Endothelial cell of umbilical vein (primary cell): ENCODE measurements around the gene CHD9. TPM values are rescaled to one million over a fixed set of nuclear protein-coding genes. Genes with fewer than 3 reads are reported as not detected.

Experiments used
- BruUV-seq: library from RNA; stranded (reverse); fragments of 400-500 nt; replicated peaks from 2 replicates; lab custom pipeline; 2021; lab: Mats Ljungman, UMichigan
- CTCF ChIA-PET: fragments of 300-600, 350-600 bp; sonication (Branson Sonifier 250); formaldehyde crosslinking; loops from one replicate; lab custom pipeline; 2021; ENCODE audit warnings: antibody characterized with exemption, inconsistent platforms; lab: Charles Lee
- POLR2A ChIA-PET: fragments of 300-600, 350-600 bp; sonication (Branson Sonifier 250); formaldehyde crosslinking; loops from one replicate; lab custom pipeline; 2021; ENCODE audit warnings: antibody characterized with exemption, inconsistent platforms; lab: Charles Lee
- DNase-seq: peaks from one replicate; pipeline ENCODE4 v3.0.0-alpha.2; 2011; ENCODE audit warnings: low read depth, low spot score
- FAIRE-seq: peaks from 2 replicates; lab custom pipeline; 2011; peaks lifted over from hg19 to GRCh38; lab: Jason Lieb, UNC
- H2AFZ ChIP-seq: 2 replicates; pipeline ENCODE4 v1.6.0; 2012; ENCODE audit warnings: low read depth, low read length, control low read depth, inconsistent platforms
- H3K27ac ChIP-seq: 2 replicates; pipeline ENCODE4 v1.5.1; 2011; ENCODE audit warnings: low read depth, mild to moderate bottlenecking, control low read depth, low read length, moderate library complexity; ENCODE audit not compliant: insufficient read depth
- H3K27me3 ChIP-seq, 2 experiments: 2 replicates each; pipeline versions ENCODE4 v1.6.0 to v1.6.1; 2011; ENCODE audit warnings: low read length in 2 of 2, mixed read lengths in 1 of 2; ENCODE audit not compliant: control insufficient read depth in 2 of 2, insufficient read depth in 2 of 2
- H3K36me3 ChIP-seq, 2 experiments: 2 replicates in 1 of 2; 3 replicates in 1 of 2; pipeline ENCODE4 v1.5.1; 2011; ENCODE audit warnings: low read length in 2 of 2, mild to moderate bottlenecking in 1 of 2, moderate library complexity in 1 of 2; ENCODE audit not compliant: control insufficient read depth in 2 of 2, insufficient read depth in 2 of 2; ENCODE audit errors: extremely low read depth in 1 of 2
- H3K4me1 ChIP-seq: 3 replicates; pipeline ENCODE4 v1.5.1; 2011; ENCODE audit warnings: mild to moderate bottlenecking, low read length; ENCODE audit not compliant: control insufficient read depth, insufficient read depth; ENCODE audit errors: extremely low read depth
- H3K4me2 ChIP-seq: 2 replicates; pipeline ENCODE4 v1.6.1; 2011; ENCODE audit warnings: low read length, control low read depth, mixed read lengths; ENCODE audit not compliant: insufficient read depth
- H3K4me3 ChIP-seq, 3 experiments: fragments of 200-600 bp in 1 of 3; sonication (generic), shearing (Covaris generic) in 1 of 3; replicated peaks in 1 of 3; 2 replicates each; pipeline ENCODE4 v1.5.1; 2011 to 2016; ENCODE audit warnings: control low read depth in 3 of 3, low read length in 3 of 3, mild to moderate bottlenecking in 2 of 3, inconsistent platforms in 1 of 3, low read depth in 1 of 3, moderate library complexity in 1 of 3; ENCODE audit not compliant: insufficient read depth in 1 of 3
- H3K79me2 ChIP-seq: 2 replicates; pipeline ENCODE4 v1.6.0; 2012; ENCODE audit warnings: low read length, inconsistent platforms; ENCODE audit not compliant: control insufficient read depth, insufficient read depth
- H3K9ac ChIP-seq: replicated peaks from 2 replicates; pipeline ENCODE3; 2011; ENCODE audit warnings: low read length, control low read depth; ENCODE audit not compliant: insufficient read depth; ENCODE audit errors: extremely low read depth
- H3K9me1 ChIP-seq: replicated peaks from 3 replicates; pipeline ENCODE4 v1.6.0; 2011; ENCODE audit warnings: mild to moderate bottlenecking, low read length; ENCODE audit not compliant: control insufficient read depth, insufficient read depth; ENCODE audit errors: extremely low read depth
- H3K9me3 ChIP-seq: replicated peaks from 2 replicates; pipeline ENCODE4 v1.5.1; 2012; ENCODE audit warnings: low read length, inconsistent platforms; ENCODE audit not compliant: control insufficient read depth, insufficient read depth
- H4K20me1 ChIP-seq: replicated peaks from 2 replicates; pipeline ENCODE3; 2011; ENCODE audit warnings: mild to moderate bottlenecking, low read length; ENCODE audit not compliant: control insufficient read depth, insufficient read depth; ENCODE audit errors: extremely low read depth
- EZH2 ChIP-seq: IDR thresholded peaks from 2 replicates; pipeline ENCODE4 v1.6.1; 2012; ENCODE audit warnings: borderline replicate concordance, low read depth, mild to moderate bottlenecking, moderate library complexity, low read length, inconsistent platforms; ENCODE audit not compliant: severe bottlenecking
- FOS ChIP-seq: IDR thresholded peaks from 2 replicates; pipeline ENCODE4 v1.6.1; 2011; ENCODE audit warnings: mild to moderate bottlenecking, low read length, moderate library complexity, borderline replicate concordance; ENCODE audit not compliant: insufficient read depth
- GATA2 ChIP-seq: IDR thresholded peaks from 2 replicates; pipeline ENCODE4 v1.7.0; 2011; ENCODE audit warnings: low read depth, mild to moderate bottlenecking, moderate library complexity, mixed read lengths, low read length; ENCODE audit not compliant: insufficient read length, insufficient read depth
- JUN ChIP-seq: IDR thresholded peaks from 2 replicates; pipeline ENCODE4 v1.6.1; 2011; ENCODE audit warnings: borderline replicate concordance, low read depth; ENCODE audit not compliant: insufficient read length, insufficient read depth
- MYC ChIP-seq: IDR thresholded peaks from one replicate; pipeline ENCODE4 v1.6.1; 2011; ENCODE audit warnings: mild to moderate bottlenecking, low read depth, low read length
- POLR2A ChIP-seq: IDR thresholded peaks from 2 replicates; pipeline ENCODE4 v1.6.1; 2012; ENCODE audit warnings: low read depth, mild to moderate bottlenecking, control low read depth, low read length
- POLR2AphosphoS5 ChIP-seq: IDR thresholded peaks from 2 replicates; pipeline ENCODE4 v1.6.1; 2012; ENCODE audit warnings: low read depth, mild to moderate bottlenecking, control low read depth, low read length, moderate library complexity; ENCODE audit not compliant: insufficient read depth
- dilution Hi-C: fragments of 300-500 bp; cut with MboI; formaldehyde crosslinking; loops from one replicate; pipeline ENCODE4 v1.15.0; 2019; ENCODE audit warnings: low sequenced_read_pairs; ENCODE audit not compliant: extremely low pct_ligation_motif_present
- intact Hi-C: fragments of 100-400 bp; cut with micrococcal nuclease; formaldehyde crosslinking; loops from one replicate; pipeline ENCODE4 v1.10.0; 2022
- polyA plus RNA-seq, 4 experiments: library from polyadenylated mRNA; depleted of rRNA in 3 of 4; stranded (reverse) in 3 of 4; unstranded in 1 of 4; fragments of >200 nt; gene quantifications; 2 replicates each; pipeline versions ENCODE4 v1.2.1 to v1.2.3, GENCODE V29; 2011 to 2012; ENCODE audit warnings: missing spikeins in 1 of 4
- total RNA-seq: library from RNA; stranded (reverse); gene quantifications from 2 replicates; pipeline ENCODE4 v1.2.3, GENCODE V29; 2021
- TF ChIP-seq, protein P1 (sequence below), 2 donors: IDR thresholded peaks; 1 replicate in 1 of 2; 2 replicates in 1 of 2; pipeline ENCODE4 v1.5.1; 2011; ENCODE audit warnings: low read length in 2 of 2, mild to moderate bottlenecking in 2 of 2, moderate library complexity in 2 of 2, control low read depth in 1 of 2, inconsistent platforms in 1 of 2, low read depth in 1 of 2; ENCODE audit not compliant: insufficient read depth in 1 of 2; ENCODE audit errors: extremely low read depth in 1 of 2
- TF ChIP-seq, protein P2 (sequence below): IDR thresholded peaks from 2 replicates; pipeline ENCODE4 v1.6.1; 2011; ENCODE audit not compliant: insufficient read depth, insufficient read length

Gene CHD9
- total and polyA plus RNA-seq, 2 donors (not counting 3 experiments of a cell fraction or from before 2014, with no cell fraction given) = 9.9 to 59.2 TPM

DNA sequence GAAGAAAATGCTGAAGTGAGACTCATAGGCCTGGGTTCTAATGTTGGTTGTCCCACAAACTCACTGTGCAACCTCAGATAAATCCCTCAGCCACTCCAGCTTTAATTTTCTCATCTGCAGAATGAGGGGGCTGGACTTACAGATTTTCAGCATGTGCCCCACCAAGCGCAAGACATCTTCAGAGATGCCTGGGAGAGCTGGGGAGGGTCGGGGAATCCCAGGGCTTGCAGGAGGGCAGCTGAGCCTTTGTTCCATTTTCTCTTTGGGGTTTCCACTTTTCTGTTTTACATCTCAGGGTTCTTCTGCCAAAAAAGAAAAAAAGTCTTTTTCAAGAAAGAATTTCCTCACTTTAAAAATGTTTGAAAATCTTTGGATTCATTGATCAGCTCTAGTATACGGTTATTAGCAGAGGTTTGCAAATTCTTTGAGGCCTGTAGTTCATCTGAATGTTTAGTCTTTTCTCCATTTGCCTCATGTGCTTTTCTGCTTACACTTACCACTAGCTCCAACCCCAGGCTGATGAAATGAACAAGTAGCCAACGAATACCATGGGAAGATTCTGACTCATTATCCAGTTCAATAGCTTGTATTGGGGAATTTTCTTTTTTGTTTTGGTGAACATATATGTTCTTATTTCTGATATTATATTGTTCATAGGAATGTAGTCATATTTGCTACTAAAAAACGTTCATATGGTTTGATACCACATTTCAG, 56.4 kb downstream of the CHD9 start:
- Histone ChIP-seq H3K9ac (no peak overlapping the region), H3K9me3 (no peaks in the 10 kb centered on the region), H3K4me2 (no peak overlapping the region), H3K9me1 (no peaks in the 10 kb centered on the region), H3K27ac (no peak overlapping the region), H3K4me1 (no peaks in the 10 kb centered on the region), H3K27me3 (no peaks in the 10 kb centered on the region), H3K36me3 (no peaks in the 10 kb centered on the region), H3K4me3 (no peak overlapping the region), H2AFZ (no peak overlapping the region), H4K20me1 (no peaks in the 10 kb centered on the region), H3K79me2 (no peaks in the 10 kb centered on the region)
- DNase-seq = no peak
- POLR2A ChIA-PET = no interaction called here
- FAIRE-seq = no peak
- dilution Hi-C loops (no loop called here), intact Hi-C loops (no loop called here)
- CTCF ChIA-PET = interaction anchor here (0.9 to 2.4 kb wide), 9 partner anchors 12 to 172 kb away, joined by 3 to 8 read pairs (median 5); partner anchors contain the start of gene CHD9
- no peak for TF ChIP-seq MYC
- TF ChIP-seq POLR2AphosphoS5 = no peak
- no peak for TF ChIP-seq EZH2
- no peak for TF ChIP-seq FOS
- TF ChIP-seq, protein P1, sequence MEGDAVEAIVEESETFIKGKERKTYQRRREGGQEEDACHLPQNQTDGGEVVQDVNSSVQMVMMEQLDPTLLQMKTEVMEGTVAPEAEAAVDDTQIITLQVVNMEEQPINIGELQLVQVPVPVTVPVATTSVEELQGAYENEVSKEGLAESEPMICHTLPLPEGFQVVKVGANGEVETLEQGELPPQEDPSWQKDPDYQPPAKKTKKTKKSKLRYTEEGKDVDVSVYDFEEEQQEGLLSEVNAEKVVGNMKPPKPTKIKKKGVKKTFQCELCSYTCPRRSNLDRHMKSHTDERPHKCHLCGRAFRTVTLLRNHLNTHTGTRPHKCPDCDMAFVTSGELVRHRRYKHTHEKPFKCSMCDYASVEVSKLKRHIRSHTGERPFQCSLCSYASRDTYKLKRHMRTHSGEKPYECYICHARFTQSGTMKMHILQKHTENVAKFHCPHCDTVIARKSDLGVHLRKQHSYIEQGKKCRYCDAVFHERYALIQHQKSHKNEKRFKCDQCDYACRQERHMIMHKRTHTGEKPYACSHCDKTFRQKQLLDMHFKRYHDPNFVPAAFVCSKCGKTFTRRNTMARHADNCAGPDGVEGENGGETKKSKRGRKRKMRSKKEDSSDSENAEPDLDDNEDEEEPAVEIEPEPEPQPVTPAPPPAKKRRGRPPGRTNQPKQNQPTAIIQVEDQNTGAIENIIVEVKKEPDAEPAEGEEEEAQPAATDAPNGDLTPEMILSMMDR (IDR thresholded peaks at IDR 0.05; ENCODE audit: extremely low read depth in 1 of 2, insufficient read depth in 1 of 2, low read depth in 1 of 2, low read length in 2 of 2) = no peak
- TF ChIP-seq POLR2A = no peak
- TF ChIP-seq, protein P2, sequence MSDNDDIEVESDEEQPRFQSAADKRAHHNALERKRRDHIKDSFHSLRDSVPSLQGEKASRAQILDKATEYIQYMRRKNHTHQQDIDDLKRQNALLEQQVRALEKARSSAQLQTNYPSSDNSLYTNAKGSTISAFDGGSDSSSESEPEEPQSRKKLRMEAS = no peak
- TF ChIP-seq JUN = no peak
- no peak for TF ChIP-seq GATA2
- no TSS peak for BruUV-seq
